OCI-LY3 (cell line): Measurements from ENCODE around the gene ALCAM.

Experiments
- H2AFZ ChIP-seq: fragments of 200-600, 300-600 bp; shearing (Covaris generic); 2 replicates; pipeline ENCODE4 v1.6.0; 2014; ENCODE audit warnings: antibody characterized with exemption, low read depth, low read length
- H3K27ac ChIP-seq: fragments of 200-600, 300-600 bp; sonication (generic); 2 replicates; pipeline ENCODE4 v1.5.1; 2014; ENCODE audit warnings: mild to moderate bottlenecking, low read length, moderate library complexity, mixed read lengths
- H3K27me3 ChIP-seq: fragments of 200-600, 300-600 bp; sonication (generic); 2 replicates; pipeline ENCODE4 v1.6.1; 2014; ENCODE audit warnings: low read depth, low read length, mixed read lengths
- H3K36me3 ChIP-seq: fragments of 200-600, 300-600 bp; sonication (generic); replicated peaks from 2 replicates; pipeline ENCODE3; 2014; ENCODE audit warnings: low read depth, low read length, mixed read lengths
- H3K4me1 ChIP-seq: fragments of 300-600, 200-600 bp; sonication (generic); 2 replicates; pipeline ENCODE4 v1.6.1; 2014; ENCODE audit warnings: low read length, mixed read lengths
- H3K4me2 ChIP-seq: fragments of 200-600, 300-600 bp; sonication (generic); 2 replicates; pipeline ENCODE4 v1.6.1; 2014; ENCODE audit warnings: low read length, mixed read lengths
- H3K4me3 ChIP-seq: fragments of 300-600, 200-600 bp; sonication (generic); 2 replicates; pipeline ENCODE4 v1.5.1; 2014; ENCODE audit warnings: antibody characterized with exemption, mild to moderate bottlenecking, low read length, moderate library complexity
- H3K79me2 ChIP-seq: fragments of 300-600, 200-600 bp; shearing (Covaris generic); 2 replicates; pipeline ENCODE4 v1.6.1; 2014; ENCODE audit warnings: mild to moderate bottlenecking, low read length, mixed read lengths
- H3K9ac ChIP-seq: fragments of 300-600, 200-600 bp; shearing (Covaris generic); 2 replicates; pipeline ENCODE4 v1.6.0; 2014; ENCODE audit warnings: mild to moderate bottlenecking, low read length, moderate library complexity
- H3K9me3 ChIP-seq: fragments of 200-600, 300-600 bp; shearing (Covaris generic); 2 replicates; pipeline ENCODE4 v1.6.1; 2014; ENCODE audit warnings: low read length, mixed read lengths; ENCODE audit not compliant: insufficient read depth
- H4K20me1 ChIP-seq: fragments of 200-600, 300-600 bp; sonication (generic); 2 replicates; pipeline ENCODE4 v1.6.1; 2016; ENCODE audit warnings: low read length, mixed read lengths; ENCODE audit not compliant: insufficient read depth
- CTCF ChIP-seq: fragments of 200-600, 300-600 bp; sonication (generic); IDR thresholded peaks from 2 replicates; pipeline ENCODE4 v1.5.1; 2014; ENCODE audit warnings: antibody characterized with exemption, low read length, low read depth
- EZH2phosphoT487 ChIP-seq: fragments of 200-600 bp; shearing (Covaris generic); IDR thresholded peaks from 2 replicates; pipeline ENCODE4 v1.6.1; 2018; ENCODE audit warnings: antibody characterized with exemption, mixed run types, low read depth

The ALCAM gene

GRCh38 chr3:105515372-105515771 lies 148.7 kb downstream of the ALCAM start:
- peaks cover 8% of the 10 kb centered on the region for H3K4me1 ChIP-seq
- H4K20me1 ChIP-seq: peaks cover 20% of the 10 kb centered on the region; the same call in 1 of the 2 replicates
- no peak overlapping the region for H3K4me3 ChIP-seq
- no peak overlapping the region for H3K9ac ChIP-seq
- no peak overlapping the region for H2AFZ ChIP-seq
- no peaks in the 10 kb centered on the region for H3K9me3 ChIP-seq
- H3K4me2 ChIP-seq: no peak overlapping the region
- no peaks in the 10 kb centered on the region for H3K27me3 ChIP-seq
- no peaks in the 10 kb centered on the region for H3K36me3 ChIP-seq
- H3K79me2 ChIP-seq: peaks cover 70% of the 10 kb centered on the region
- TF ChIP-seq CTCF (no peak), EZH2phosphoT487 (no peak)
- no peak overlapping the region for H3K27ac ChIP-seq

GRCh38 chr3:105516972-105517371 lies 150.3 kb downstream of the ALCAM start:
- TF ChIP-seq CTCF (0 out of 2 replicates have a peak, but pooled peaks have one; percentile 16), EZH2phosphoT487 (no peak)
- Histone ChIP-seq H2AFZ (no peak overlapping the region), H4K20me1 (peaks cover 15% of the 10 kb centered on the region; the same call in 1 of the 2 replicates), H3K27me3 (no peaks in the 10 kb centered on the region), H3K4me1 (peaks cover 8% of the 10 kb centered on the region), H3K9me3 (no peaks in the 10 kb centered on the region), H3K36me3 (no peaks in the 10 kb centered on the region), H3K79me2 (peaks cover 58% of the 10 kb centered on the region), H3K4me3 (no peak overlapping the region), H3K9ac (no peak overlapping the region), H3K4me2 (no peak overlapping the region), H3K27ac (no peak overlapping the region)

- peaks cover 51% of the 10 kb centered on the region for H3K79me2 ChIP-seq
- H2AFZ ChIP-seq: no peak overlapping the region
- H4K20me1 ChIP-seq: peaks cover 15% of the 10 kb centered on the region; the same call in 1 of the 2 replicates
- no peaks in the 10 kb centered on the region for H3K27me3 ChIP-seq
- H3K4me3 ChIP-seq: no peak overlapping the region
- H3K4me2 ChIP-seq: no peak overlapping the region
- no peaks in the 10 kb centered on the region for H3K36me3 ChIP-seq
- no peak overlapping the region for H3K27ac ChIP-seq
- peaks cover 8% of the 10 kb centered on the region for H3K4me1 ChIP-seq
- TF ChIP-seq CTCF: 0 out of 2 replicates have a peak, but pooled peaks have one; percentile 16
- no peak for TF ChIP-seq EZH2phosphoT487
- no peak overlapping the region for H3K9ac ChIP-seq
- no peaks in the 10 kb centered on the region for H3K9me3 ChIP-seq
These were observed 151.5 kb downstream of the ALCAM start for GRCh38 chr3:105518203-105518602.

GRCh38 chr3:105518806-105519418 lies 152.2 kb downstream of the ALCAM start:
- H3K36me3 ChIP-seq: no peaks in the 10 kb centered on the region
- no peak overlapping the region for H3K4me3 ChIP-seq
- H4K20me1 ChIP-seq: peaks cover 13% of the 10 kb centered on the region; the same call in 1 of the 2 replicates
- no peak overlapping the region for H3K9ac ChIP-seq
- H3K9me3 ChIP-seq: no peaks in the 10 kb centered on the region
- peaks cover 44% of the 10 kb centered on the region for H3K79me2 ChIP-seq
- peak overlapping the region; percentile 23 for H3K4me2 ChIP-seq
- H3K27ac ChIP-seq: no peak overlapping the region
- TF ChIP-seq EZH2phosphoT487 (no peak), CTCF (peak; percentile 79)
- H2AFZ ChIP-seq: no peak overlapping the region
- no peaks in the 10 kb centered on the region for H3K27me3 ChIP-seq
- peaks cover 8% of the 10 kb centered on the region for H3K4me1 ChIP-seq
